H1 (cell line): ENCODE measurements around the gene RGL1. TPM values are rescaled to one million over a fixed set of nuclear protein-coding genes. Genes with fewer than 3 reads are reported as not detected.
A peak's percentile ranks its signal among the peaks of the same experiment; 100 is the strongest.

Experiments used
- CTCF ChIA-PET: fragments of 300-600 bp; sonication (Branson Sonifier 250); formaldehyde crosslinking; loops from one replicate; lab custom pipeline; 2021; ENCODE audit not compliant: partially characterized antibody; lab: Charles Lee
- POLR2A ChIA-PET: fragments of 300-600 bp; sonication (Branson Sonifier 250); formaldehyde crosslinking; loops from one replicate; lab custom pipeline; 2021; ENCODE audit warnings: inconsistent platforms; ENCODE audit not compliant: partially characterized antibody; lab: Charles Lee
- DNase-seq, 2 experiments: peaks; one replicate each; pipeline versions ENCODE4 v3.0.0 to v3.0.0-alpha.2; 2010 to 2022; ENCODE audit warnings: low spot score in 2 of 2, low read depth in 1 of 2, mixed read lengths in 1 of 2
- FAIRE-seq: peaks from 2 replicates; lab custom pipeline; 2011; peaks lifted over from hg19 to GRCh38; lab: Jason Lieb, UNC
- H2AFZ ChIP-seq: 2 replicates; pipeline ENCODE4 v1.8.1; 2012; ENCODE audit warnings: low read length, inconsistent platforms
- H2AK5ac ChIP-seq: 2 replicates; pipeline ENCODE4 v1.6.1; 2013; ENCODE audit warnings: low read depth, low read length
- H2BK120ac ChIP-seq: replicated peaks from 2 replicates; pipeline ENCODE3; 2013; ENCODE audit warnings: low read depth, low read length, inconsistent platforms
- H2BK12ac ChIP-seq: 2 replicates; pipeline ENCODE4 v1.6.1; 2013; ENCODE audit warnings: low read depth, low read length
- H2BK15ac ChIP-seq: 2 replicates; pipeline ENCODE4 v1.6.1; 2013; ENCODE audit warnings: low read length
- H2BK20ac ChIP-seq: 2 replicates; pipeline ENCODE4 v1.6.1; 2013; ENCODE audit warnings: low read length
- H2BK5ac ChIP-seq: 2 replicates; pipeline ENCODE4 v1.6.1; 2013; ENCODE audit warnings: low read depth, low read length
- H3K14ac ChIP-seq: 2 replicates; pipeline ENCODE4 v1.6.1; 2013; ENCODE audit warnings: inconsistent platforms; ENCODE audit not compliant: insufficient read length
- H3K18ac ChIP-seq: 2 replicates; pipeline ENCODE4 v1.6.1; 2013; ENCODE audit warnings: low read length; ENCODE audit errors: extremely low read depth
- H3K23ac ChIP-seq: 2 replicates; pipeline ENCODE4 v1.6.1; 2013; ENCODE audit warnings: inconsistent platforms; ENCODE audit not compliant: insufficient read length
- H3K23me2 ChIP-seq: 2 replicates; pipeline ENCODE4 v1.6.1; 2013; ENCODE audit warnings: low read depth, low read length
- H3K27ac ChIP-seq: 2 replicates; pipeline ENCODE4 v1.6.1; 2011; ENCODE audit warnings: low read depth, low read length, inconsistent platforms
- H3K27me3 ChIP-seq, 4 experiments: replicated peaks in 1 of 4; 1 replicate in 1 of 4; 2 replicates in 3 of 4; pipeline versions ENCODE4 v1.6.1 to v1.8.1; 2011 to 2013; ENCODE audit warnings: low read length in 3 of 4, mild to moderate bottlenecking in 3 of 4, inconsistent platforms in 2 of 4, mixed read lengths in 2 of 4, moderate library complexity in 1 of 4; ENCODE audit not compliant: control insufficient read depth in 3 of 4, insufficient read depth in 3 of 4; ENCODE audit errors: extremely low read depth in 1 of 4
- H3K36me3 ChIP-seq, 4 experiments: 2 replicates each; pipeline versions ENCODE4 v1.6.1 to v1.8.1; 2011 to 2013; ENCODE audit warnings: mild to moderate bottlenecking in 4 of 4, low read length in 3 of 4, moderate library complexity in 2 of 4, control low read depth in 1 of 4, inconsistent platforms in 1 of 4; ENCODE audit not compliant: insufficient read depth in 4 of 4, control insufficient read depth in 2 of 4
- H3K4ac ChIP-seq: replicated peaks from 2 replicates; pipeline ENCODE3; 2013; ENCODE audit warnings: low read length, low read depth, mixed read lengths, inconsistent platforms; ENCODE audit not compliant: insufficient read length
- H3K4me1 ChIP-seq, 4 experiments: replicated peaks in 1 of 4; 1 replicate in 1 of 4; 2 replicates in 3 of 4; pipeline versions ENCODE4 v1.6.1 to v1.8.1; 2011 to 2013; ENCODE audit warnings: low read length in 3 of 4, inconsistent platforms in 2 of 4, mixed read lengths in 1 of 4; ENCODE audit not compliant: insufficient read depth in 4 of 4, control insufficient read depth in 3 of 4
- H3K4me2 ChIP-seq, 2 experiments: 2 replicates each; pipeline versions ENCODE4 v1.6.1 to v1.8.1; 2011 to 2013; ENCODE audit warnings: low read depth in 2 of 2, low read length in 2 of 2, control low read depth in 1 of 2, inconsistent platforms in 1 of 2, mild to moderate bottlenecking in 1 of 2; ENCODE audit not compliant: insufficient read depth in 1 of 2
- H3K4me3 ChIP-seq, 4 experiments: fragments of 200-600, 300-600 bp in 1 of 4; sonication (generic), shearing (Covaris generic), sonication (Bioruptor Twin) in 1 of 4; 2 replicates each; pipeline versions ENCODE4 v1.5.1 to v1.8.1; 2011 to 2016; ENCODE audit warnings: low read length in 4 of 4, low read depth in 3 of 4, control low read depth in 2 of 4, inconsistent platforms in 2 of 4, mild to moderate bottlenecking in 2 of 4, mixed read lengths in 1 of 4, moderate library complexity in 1 of 4; ENCODE audit not compliant: insufficient read depth in 2 of 4; ENCODE audit errors: extremely low read depth in 1 of 4
- H3K56ac ChIP-seq: replicated peaks from 2 replicates; pipeline ENCODE3; 2013; ENCODE audit warnings: low read depth, mild to moderate bottlenecking, mixed read lengths, low read length, inconsistent platforms; ENCODE audit not compliant: insufficient read length
- H3K79me1 ChIP-seq: 2 replicates; pipeline ENCODE4 v1.6.1; 2013; ENCODE audit warnings: low read depth, low read length, control low read depth
- H3K79me2 ChIP-seq, 2 experiments: 2 replicates each; pipeline versions ENCODE4 v1.6.1 to v1.8.1; 2012 to 2013; ENCODE audit warnings: low read length in 2 of 2, mild to moderate bottlenecking in 2 of 2, inconsistent platforms in 1 of 2; ENCODE audit not compliant: insufficient read depth in 2 of 2, control insufficient read depth in 1 of 2
- H3K9ac ChIP-seq, 4 experiments: replicated peaks in 1 of 4; 1 replicate in 1 of 4; 2 replicates in 3 of 4; pipeline versions ENCODE4 v1.6.1 to v1.8.1; 2011 to 2013; ENCODE audit warnings: low read depth in 3 of 4, low read length in 3 of 4, control low read depth in 2 of 4, mild to moderate bottlenecking in 2 of 4, moderate library complexity in 2 of 4, inconsistent platforms in 1 of 4; ENCODE audit errors: extremely low read depth in 1 of 4
- H3K9me3 ChIP-seq, 2 experiments: 2 replicates each; pipeline versions ENCODE4 v1.6.1 to v1.8.1; 2012 to 2013; ENCODE audit warnings: mild to moderate bottlenecking in 2 of 2, moderate library complexity in 2 of 2, control low read depth in 1 of 2, inconsistent platforms in 1 of 2, low read depth in 1 of 2, low read length in 1 of 2, mixed read lengths in 1 of 2; ENCODE audit not compliant: insufficient read depth in 2 of 2
- H4K20me1 ChIP-seq, 2 experiments: replicated peaks in 1 of 2; 2 replicates each; pipeline versions ENCODE3 to v1.8.1; 2011 to 2013; ENCODE audit warnings: inconsistent platforms in 2 of 2, low read length in 2 of 2, mild to moderate bottlenecking in 1 of 2; ENCODE audit not compliant: insufficient read depth in 2 of 2, control insufficient read depth in 1 of 2
- H4K5ac ChIP-seq: 2 replicates; pipeline ENCODE4 v1.6.1; 2013; ENCODE audit warnings: low read length, low read depth, mixed read lengths, inconsistent platforms; ENCODE audit not compliant: insufficient read length
- H4K8ac ChIP-seq: 2 replicates; pipeline ENCODE4 v1.8.0; 2013; ENCODE audit warnings: mild to moderate bottlenecking, moderate library complexity, low read length, inconsistent platforms; ENCODE audit not compliant: insufficient read depth; ENCODE audit errors: extremely low read depth
- H4K91ac ChIP-seq: replicated peaks from 2 replicates; pipeline ENCODE3; 2013; ENCODE audit warnings: low read length, mixed read lengths, inconsistent platforms; ENCODE audit not compliant: insufficient read length
- MAFK ChIP-seq: IDR thresholded peaks from 2 replicates; pipeline ENCODE4 v1.6.1; 2012; ENCODE audit warnings: low read depth, mild to moderate bottlenecking, improper control_type of control experiment, low read length
- SUZ12 ChIP-seq: fragments of 200-600 bp; sonication (generic); IDR thresholded peaks from 2 replicates; pipeline ENCODE4 v1.6.1; 2012; ENCODE audit warnings: mild to moderate bottlenecking, inconsistent platforms, low read length, moderate library complexity, mixed read lengths
- WGBS, 2 experiments: shearing (Covaris generic) in 1 of 2; methylation state at CpG; one replicate each; pipeline versions ENCODE4 v1.1.6 to v1.1.7; 2013 to 2015; ENCODE audit warnings: low lambda C conversion rate in 2 of 2, mixed read lengths in 2 of 2, inconsistent platforms in 1 of 2, low coverage in 1 of 2, missing lambda C conversion rate in 1 of 2; ENCODE audit not compliant: insufficient replicate concordance in 2 of 2, insufficient coverage in 1 of 2, insufficient read length in 1 of 2; ENCODE audit errors: extremely low coverage in 1 of 2, missing lambda C conversion rate in 1 of 2; 5-methylcytosine and 5-hydroxymethylcytosine counted together
- polyA plus RNA-seq, 7 experiments: library from polyadenylated mRNA; depleted of rRNA in 3 of 7; stranded (reverse) in 5 of 7; unstranded in 2 of 7; fragments of >200 nt in 5 of 7; fragments of 200-250 nt in 2 of 7; gene quantifications; 1 replicate in 5 of 7; 2 replicates in 1 of 7; 4 replicates in 1 of 7; pipeline versions ENCODE4 v1.2.1 to v1.2.3, GENCODE V29; 2011 to 2013; ENCODE audit warnings: missing spikeins in 2 of 7, mixed read lengths in 2 of 7
- total RNA-seq: library from RNA; stranded (reverse); fragmentation: NEBNext Ultra II Directional; extraction: Animal tissue kit (Norgen Biotek cat#: 25700); gene quantifications from 2 replicates; pipeline ENCODE4 v1.2.1, GENCODE V29; 2021

Gene RGL1
- total and polyA plus RNA-seq, 2 of the 8 experiments (the other 6 are each of a cell fraction or from before 2014, with no cell fraction given), result 0.98 to 2.4 TPM

- Histone ChIP-seq H3K27ac (no peak overlapping the region), H3K4ac (no peak overlapping the region), H4K5ac (no peak overlapping the region), H4K91ac (no peak overlapping the region), H2BK15ac (no peak overlapping the region), H3K79me2 (no peaks in the 10 kb centered on the region), H3K56ac (no peak overlapping the region), H2BK12ac (no peak overlapping the region), H3K9ac (no peak overlapping the region), H3K4me1 (no peaks in the 10 kb centered on the region), H3K18ac (no peak overlapping the region), H2BK120ac (no peak overlapping the region), H4K20me1 (no peaks in the 10 kb centered on the region), H3K14ac (no peak overlapping the region), H2AFZ (no peak overlapping the region)
- CTCF ChIA-PET, result interaction anchor here (1.0 to 2.6 kb wide), 5 partner anchors 9 to 731 kb away, joined by 3 to 17 read pairs (median 5); no protein-coding TSS in a partner anchor
- peak in 1 of 2 experiments; percentile 41 for DNase-seq
- TF ChIP-seq MAFK (no peak), SUZ12 (0 out of 2 replicates have a peak, but pooled peaks have one; percentile 13)
- TF ChIP-seq, all 59 proteins: peak for 1
- Histone ChIP-seq H2BK20ac (no peak overlapping the region), H3K36me3 (no peaks in the 10 kb centered on the region; a peak in 1 of 8 replicates), H4K8ac (no peak overlapping the region), H3K27me3 (no peaks in the 10 kb centered on the region), H3K4me3 (no peak overlapping the region), H3K9me3 (no peaks in the 10 kb centered on the region), H3K79me1 (no peaks in the 10 kb centered on the region), H3K23ac (no peak overlapping the region), H2BK5ac (no peak overlapping the region), H2AK5ac (no peak overlapping the region), H3K23me2 (no peaks in the 10 kb centered on the region), H3K4me2 (no peak overlapping the region)
- POLR2A ChIA-PET, result interaction anchor here (1.8 kb wide), 1 partner anchor 9 kb away, joined by 5 read pairs; no protein-coding TSS in a partner anchor
- 90% methylated on average over 15 of the region's 15 CpGs; no CpG with 5 or more reads in 1 of the 2 experiments for WGBS, 2 experiments
- FAIRE-seq, result no peak
Observed at GRCh38 chr1:183932412-183932811, 127.5 kb downstream of the RGL1 start.
